GM12891 (cell line): ENCODE measurements around the gene TIGD6.

Source experiments
- PAX5 ChIP-seq: IDR thresholded peaks from 2 replicates; pipeline ENCODE4 v1.6.1; 2011; ENCODE audit warnings: low read length, moderate library complexity, mild to moderate bottlenecking; ENCODE audit not compliant: insufficient read depth, severe bottlenecking
- POLR2A ChIP-seq: IDR thresholded peaks from 2 replicates; pipeline ENCODE4 v1.6.1; 2011; ENCODE audit warnings: low read depth, low read length, control low read depth
- POLR2AphosphoS5 ChIP-seq: IDR thresholded peaks from 2 replicates; pipeline ENCODE4 v1.6.1; 2011; ENCODE audit warnings: low read depth, low read length, control low read depth
- SPI1 ChIP-seq: IDR thresholded peaks from 2 replicates; pipeline ENCODE4 v1.6.1; 2011; ENCODE audit warnings: low read depth, low read length, control low read depth
- TAF1 ChIP-seq: IDR thresholded peaks from 2 replicates; pipeline ENCODE4 v1.6.1; 2011; ENCODE audit warnings: low read depth, low read length, control low read depth

DNA sequence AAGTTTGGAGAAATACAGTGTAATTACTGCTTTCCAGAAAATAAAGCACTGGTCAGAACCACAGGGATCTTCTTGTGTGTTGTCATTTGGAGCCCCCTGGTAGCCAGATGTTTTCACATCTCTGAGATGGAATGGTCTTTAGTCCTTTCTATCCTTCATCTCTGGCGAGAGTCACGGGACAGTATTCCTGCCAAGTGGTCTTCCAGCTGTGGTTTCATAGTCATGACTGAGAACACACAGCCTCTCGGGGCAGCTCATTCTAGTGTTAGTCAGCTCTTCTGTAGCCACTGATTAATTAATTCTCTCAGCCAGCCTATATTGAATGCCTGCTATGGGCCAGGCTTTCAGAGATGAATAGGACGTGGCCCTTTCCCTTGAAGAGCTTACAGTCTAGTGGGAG lies 34.2 kb upstream of the TIGD6 start:
- TF ChIP-seq TAF1 = no peak
- no peak for TF ChIP-seq POLR2A
- no peak for TF ChIP-seq SPI1
- TF ChIP-seq POLR2AphosphoS5 = no peak
- no peak for TF ChIP-seq PAX5
